Epidermal melanocyte (primary cell): ENCODE measurements around the gene MT1F.

ENCODE experiments used
- DNase-seq: peaks from one replicate; pipeline ENCODE4 v3.0.0; 2011; ENCODE audit warnings: low spot score; ENCODE audit not compliant: insufficient read length

Gene MT1F

GRCh38 chr16:56625140-56625942, 32.4 kb upstream of the MT1F start, which contains the start of gene MT1E:
TSS of gene MT1E (plus strand) at chr16:56625781. CDS start at chr16:56625852, 71 bp downstream.
- DNase-seq, result no peak

- DNase-seq, result no peak
Observed at GRCh38 chr16:56625943-56626654, 31.7 kb upstream of the MT1F start.

- DNase-seq, result no peak
Observed at GRCh38 chr16:56626685-56627084, 31.1 kb upstream of the MT1F start.

GRCh38 chr16:56628486-56629350, 29.0 kb upstream of the MT1F start:
- DNase-seq, result no peak

GRCh38 chr16:56629531-56629930, 28.2 kb upstream of the MT1F start:
- no peak for DNase-seq

- DNase-seq, result no peak
Observed at GRCh38 chr16:56630134-56630533, 27.6 kb upstream of the MT1F start.

GRCh38 chr16:56631197-56631596, 26.6 kb upstream of the MT1F start:
- no peak for DNase-seq

- no peak for DNase-seq
Observed at GRCh38 chr16:56631832-56632155, 26.0 kb upstream of the MT1F start.

- DNase-seq, result no peak
Observed at GRCh38 chr16:56632156-56632847, 25.5 kb upstream of the MT1F start, which contains the start of gene MT1M. TSS of gene MT1M (plus strand) at chr16:56632659. CDS start at chr16:56632732, 73 bp downstream.

- no peak for DNase-seq
Observed at GRCh38 chr16:56632848-56633365, 24.9 kb upstream of the MT1F start.

GRCh38 chr16:56633535-56633934, 24.2 kb upstream of the MT1F start:
- DNase-seq, result no peak

GRCh38 chr16:56634715-56635440, 22.9 kb upstream of the MT1F start:
- DNase-seq, result no peak

GRCh38 chr16:56635441-56635967, 22.3 kb upstream of the MT1F start:
- no peak for DNase-seq

- DNase-seq, result no peak
Observed at GRCh38 chr16:56636616-56637413, 20.9 kb upstream of the MT1F start.

- no peak for DNase-seq
Observed at GRCh38 chr16:56637814-56638750, 19.7 kb upstream of the MT1F start, which contains the start of gene MT1A. TSS of gene MT1A (plus strand) at chr16:56638666. CDS start at chr16:56638739, 73 bp downstream.

- no peak for DNase-seq
Observed at GRCh38 chr16:56639045-56639444, 18.7 kb upstream of the MT1F start.

- DNase-seq, result no peak
Observed at GRCh38 chr16:56640076-56640475, 17.7 kb upstream of the MT1F start.

GRCh38 chr16:56641166-56641565, 16.6 kb upstream of the MT1F start:
- DNase-seq, result no peak
